GM12878 (cell line): Measurements from ENCODE around the gene NCKAP5. TPM values are rescaled to one million over a fixed set of nuclear protein-coding genes. Genes with fewer than 3 reads are reported as not detected.

Experiments used
- ATAC-seq: fragments of 200-7000 bp; cut with Tn5 transposase; 3 replicates; pipeline ENCODE4 v1.9.1; 2020; ENCODE audit warnings: mild to moderate bottlenecking, moderate library complexity
- BruUV-seq: library from RNA; stranded (reverse); fragments of 400-500 nt; replicated peaks from 2 replicates; lab custom pipeline; 2021; lab: Mats Ljungman, UMichigan
- CTCF ChIA-PET: fragments of 300-600 bp; sonication (Branson Sonifier 250); formaldehyde crosslinking; extraction: SDS; loops from one replicate; lab custom pipeline; 2021; ENCODE audit warnings: inconsistent platforms; lab: Yijun Ruan, JAX
- POLR2A ChIA-PET: fragments of 350-600 bp; formaldehyde crosslinking; extraction: SDS; loops from one replicate; lab custom pipeline; 2021; ENCODE audit warnings: inconsistent platforms; lab: Charles Lee
- RAD21 ChIA-PET: fragments of 300-600 bp; sonication (Branson Sonifier 250); formaldehyde crosslinking; loops from one replicate; lab custom pipeline; 2023; ENCODE audit warnings: antibody characterized with exemption; ENCODE audit not compliant: unreplicated experiment; lab: Charles Lee
- SMC1A ChIA-PET: fragments of 300-600 bp; sonication (Branson Sonifier 250); formaldehyde crosslinking; loops from one replicate; lab custom pipeline; 2023; ENCODE audit not compliant: unreplicated experiment, uncharacterized antibody; lab: Charles Lee
- DNase-seq: peaks from one replicate; pipeline ENCODE4 v3.0.0-alpha.2; 2011; ENCODE audit warnings: low read depth, low spot score
- FAIRE-seq: peaks from 3 replicates; lab custom pipeline; 2011; peaks lifted over from hg19 to GRCh38; lab: Jason Lieb, UNC
- H2AFZ ChIP-seq: 2 replicates; pipeline ENCODE4 v1.6.0; 2011; ENCODE audit warnings: low read depth, low read length, control low read depth; ENCODE audit not compliant: control insufficient read depth
- H3K27ac ChIP-seq: 2 replicates; pipeline ENCODE4 v1.5.1; 2011; ENCODE audit warnings: control low read depth; ENCODE audit not compliant: control insufficient read depth, insufficient read depth
- H3K27me3 ChIP-seq, 2 experiments: replicated peaks in 1 of 2; 2 replicates each; pipeline versions ENCODE4 v1.6.0 to v1.6.1; 2011; ENCODE audit warnings: low read length in 1 of 2; ENCODE audit not compliant: control insufficient read depth in 2 of 2, insufficient read depth in 2 of 2
- H3K36me3 ChIP-seq, 2 experiments: 2 replicates each; pipeline ENCODE4 v1.5.1; 2011; ENCODE audit warnings: low read length in 1 of 2; ENCODE audit not compliant: control insufficient read depth in 2 of 2, insufficient read depth in 2 of 2
- H3K4me1 ChIP-seq: 2 replicates; pipeline ENCODE4 v1.6.1; 2011; ENCODE audit warnings: mild to moderate bottlenecking, low read length, moderate library complexity, mixed read lengths; ENCODE audit not compliant: control insufficient read depth, insufficient read depth
- H3K4me2 ChIP-seq: 2 replicates; pipeline ENCODE4 v1.6.0; 2011; ENCODE audit warnings: control low read depth; ENCODE audit not compliant: control insufficient read depth, insufficient read depth
- H3K4me3 ChIP-seq: fragments of 200-600 bp; sonication (generic); 2 replicates; pipeline ENCODE4 v1.5.1; 2016
- H3K79me2 ChIP-seq: 2 replicates; pipeline ENCODE4 v1.6.0; 2011; ENCODE audit warnings: low read length; ENCODE audit not compliant: control insufficient read depth, insufficient read depth
- H3K9ac ChIP-seq: 2 replicates; pipeline ENCODE4 v1.8.0; 2011; ENCODE audit warnings: low read length, control low read depth, mixed read lengths; ENCODE audit not compliant: control insufficient read depth, insufficient read depth
- H3K9me3 ChIP-seq: replicated peaks from 3 replicates; pipeline ENCODE4 v1.5.1; 2011; ENCODE audit warnings: mild to moderate bottlenecking, low read length; ENCODE audit not compliant: control insufficient read depth, insufficient read depth
- H4K20me1 ChIP-seq: 2 replicates; pipeline ENCODE4 v1.6.0; 2011; ENCODE audit not compliant: control insufficient read depth, insufficient read depth
- BHLHE40 ChIP-seq, 2 experiments: fragments of 450-650 bp in 1 of 2; IDR thresholded peaks; 2 replicates each; pipeline ENCODE4 v1.6.1; 2011 to 2017; ENCODE audit warnings: low read depth in 2 of 2, borderline replicate concordance in 1 of 2, improper control_type of control experiment in 1 of 2, low read length in 1 of 2, mild to moderate bottlenecking in 1 of 2
- EZH2 ChIP-seq: IDR thresholded peaks from 2 replicates; pipeline ENCODE4 v1.6.1; 2012; ENCODE audit warnings: low read depth, mild to moderate bottlenecking, control low read depth, inconsistent platforms, low read length, borderline replicate concordance; ENCODE audit not compliant: control insufficient read depth
- IKZF1 ChIP-seq: fragments of 450-650 bp; conservative IDR thresholded peaks from 2 replicates; pipeline ENCODE4 v1.6.1; 2017; ENCODE audit warnings: antibody characterized with exemption, mild to moderate bottlenecking
- IRF4 ChIP-seq: IDR thresholded peaks from 2 replicates; pipeline ENCODE4 v1.6.1; 2011; ENCODE audit warnings: low read depth, low read length
- JUND ChIP-seq: IDR thresholded peaks from 2 replicates; pipeline ENCODE4 v1.6.1; 2012; ENCODE audit warnings: low read depth, mild to moderate bottlenecking, low read length, improper control_type of control experiment, moderate library complexity
- NR2F1 ChIP-seq: fragments of 450-650 bp; conservative IDR thresholded peaks from 2 replicates; pipeline ENCODE4 v1.6.1; 2017; ENCODE audit warnings: mild to moderate bottlenecking
- RELA ChIP-seq: fragments of 450-650 bp; IDR thresholded peaks from 2 replicates; pipeline ENCODE4 v1.8.0; 2014; ENCODE audit warnings: borderline replicate concordance; ENCODE audit not compliant: partially characterized antibody
- SIN3A ChIP-seq: IDR thresholded peaks from 2 replicates; pipeline ENCODE4 v1.6.1; 2012; ENCODE audit warnings: low read depth, low read length, improper control_type of control experiment
- ZNF687 ChIP-seq: fragments of 450-650 bp; IDR thresholded peaks from 2 replicates; pipeline ENCODE4 v1.6.1; 2017; ENCODE audit warnings: mild to moderate bottlenecking, moderate library complexity
- WGBS: methylation state at CpG from one replicate; pipeline ENCODE4 v1.1.6; 2016; ENCODE audit warnings: low lambda C conversion rate; ENCODE audit not compliant: insufficient replicate concordance, insufficient coverage; ENCODE audit errors: missing lambda C conversion rate; 5-methylcytosine and 5-hydroxymethylcytosine counted together
- in situ Hi-C: fragments of 300-500 bp; cut with MboI; formaldehyde crosslinking; loops from 9 replicates; pipeline ENCODE4 v1.14.3; 2018; ENCODE audit warnings: mixed read lengths
- intact Hi-C: fragments of 100-400 bp; cut with micrococcal nuclease; formaldehyde crosslinking; loops from one replicate; pipeline ENCODE4 v1.14.2; 2022; ENCODE audit not compliant: unreplicated experiment
- polyA plus RNA-seq, 11 experiments: library from polyadenylated mRNA; depleted of rRNA in 4 of 11; unstranded in 6 of 11; stranded (reverse) in 5 of 11; fragments of >200 nt; fragmentation: Nextera tagmentation in 4 of 11; fragmentation: Illumina TruSeq in 1 of 11; extraction: Ambion mirVana in 4 of 11; extraction: Trizol in 1 of 11; gene quantifications; 1 replicate in 1 of 11; 2 replicates in 10 of 11; pipeline versions ENCODE4 v1.2.1 to v1.2.3, GENCODE V29; 2011 to 2016; ENCODE audit warnings: inconsistent platforms in 2 of 11, missing spikeins in 2 of 11, low read depth in 1 of 11
- total RNA-seq, 4 experiments: library from RNA; depleted of rRNA in 3 of 4; stranded (reverse); fragments of >200 nt in 3 of 4; fragmentation: Illumina TruSeq in 1 of 4; extraction: Trizol in 1 of 4; gene quantifications; 2 replicates each; pipeline versions ENCODE4 v1.2.1 to v1.2.3, GENCODE V29; 2013 to 2021

The NCKAP5 gene
- total and polyA plus RNA-seq, 10 of the 15 experiments (the other 5 are each of a cell fraction or from before 2014, with no cell fraction given): 0.06 to 0.44 (median 0.16) TPM

GRCh38 chr2:132971310-132972061, 596.8 kb downstream of the NCKAP5 start (continued):
- no peak for TF ChIP-seq EZH2

- no peak for FAIRE-seq
- BruUV-seq: no TSS peak
- H3K9me3 ChIP-seq: no peaks in the 10 kb centered on the region
- ATAC-seq: peak; percentile 87
- POLR2A ChIA-PET: interaction anchor here (1.2 kb wide), 1 partner anchor 17 kb away, joined by 3 read pairs; no protein-coding TSS in a partner anchor
- TF ChIP-seq IRF4 (no peak), BHLHE40 (IDR thresholded peaks at IDR 0.05; ENCODE audit: borderline replicate concordance in 1 of 2, low read depth in 2 of 2, low read length in 1 of 2) (peak in 1 of 2 experiments; percentile 60; a peak in 1 of 4 replicates), IKZF1 (0 out of 2 replicates have a peak, but pooled peaks have one; percentile 18), SIN3A (no peak), NR2F1 (no peak), JUND (no peak), ZNF687 (0 out of 2 replicates have a peak, but pooled peaks have one; percentile 32), RELA (no peak)
- TF ChIP-seq, all 136 proteins: peak for 3
- H3K27ac ChIP-seq: no peak overlapping the region
- no peaks in the 10 kb centered on the region for H3K36me3 ChIP-seq
- H3K4me1 ChIP-seq: no peaks in the 10 kb centered on the region
- in situ Hi-C loops (no loop called here), intact Hi-C loops (no loop called here)
- CTCF ChIA-PET: interaction anchor here (2.7 kb wide), 1 partner anchor 9 kb away, joined by 9 read pairs; no protein-coding TSS in a partner anchor
- no peaks in the 10 kb centered on the region for H4K20me1 ChIP-seq
- no peak overlapping the region for H3K4me3 ChIP-seq
- no peak overlapping the region for H3K4me2 ChIP-seq
- H2AFZ ChIP-seq: no peak overlapping the region
- no peaks in the 10 kb centered on the region for H3K79me2 ChIP-seq
- no peak overlapping the region for H3K9ac ChIP-seq
- WGBS: 24% methylated on average over 4 of the region's 4 CpGs
- RAD21 ChIA-PET: interaction anchor here (0.8 to 2.8 kb wide), 3 partner anchors 9 to 33 kb away, joined by 4 to 12 read pairs (median 4); no protein-coding TSS in a partner anchor
- no peak for DNase-seq
- no peaks in the 10 kb centered on the region for H3K27me3 ChIP-seq
- SMC1A ChIA-PET: interaction anchor here (1.3 to 17.3 kb wide), 7 partner anchors 9 to 172 kb away, joined by 3 to 211 read pairs (median 4); no protein-coding TSS in a partner anchor
Observed at GRCh38 chr2:132969371-132969985, 598.8 kb downstream of the NCKAP5 start.
